DMS53 treated with DMSO at 0.1 percent for 48 hours (cell line): ENCODE data around the gene NTMT2.
"Not testable (repeated sequence)": the region's sequence is repeated elsewhere in the genome, so short reads cannot be mapped to it uniquely, and the experiment has no call there.

Source experiments
- DNase-seq: peaks from one replicate; lab custom pipeline; 2025; ENCODE audit not compliant: unreplicated experiment; lab: John Stamatoyannopoulos, UW

Gene NTMT2

DNA sequence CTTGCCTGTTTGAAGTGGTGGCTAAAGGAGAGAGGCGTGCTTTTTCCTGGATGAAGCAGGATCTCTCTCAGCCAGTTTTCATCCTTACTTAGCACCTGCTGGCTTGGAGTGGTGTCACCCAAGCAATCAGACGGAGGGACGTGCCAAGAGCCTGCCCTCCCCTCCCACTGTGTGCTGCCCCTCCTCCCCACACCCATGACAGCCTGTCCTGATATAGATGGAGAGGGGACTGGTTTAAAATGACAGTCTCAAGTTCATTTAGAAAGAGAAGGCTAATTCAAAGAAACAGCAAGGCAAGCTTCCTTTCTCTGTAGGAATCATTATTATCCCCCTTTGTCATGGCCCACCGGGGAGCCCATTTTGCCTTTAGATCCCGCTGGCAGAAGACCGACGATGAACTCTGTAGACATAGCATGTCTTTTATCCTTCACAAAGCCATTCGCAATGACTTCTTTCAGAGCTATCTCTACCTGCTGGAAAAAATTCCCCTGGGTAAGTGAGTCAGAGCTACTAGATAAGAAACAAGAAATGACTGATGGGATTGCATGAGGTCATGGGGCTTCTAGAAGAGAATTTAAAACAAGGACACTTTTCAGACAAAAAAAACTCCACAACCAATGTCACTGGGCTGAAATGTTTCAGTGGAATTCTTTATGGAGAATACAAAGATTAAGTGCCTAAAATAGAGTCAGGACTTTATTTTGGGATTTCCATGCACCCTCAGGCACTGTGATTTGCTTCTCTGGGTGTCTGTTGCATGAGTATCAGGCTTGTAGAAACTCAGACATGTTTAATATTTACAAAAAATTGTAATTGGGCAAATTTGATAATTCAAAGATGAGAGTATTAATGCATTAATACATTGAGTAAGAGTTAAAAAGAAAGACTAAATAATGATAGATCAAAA lies at the start of gene NTMT2:
NTMT2 (plus strand) TSS at position 190 of the 907 bp plus-strand sequence; CDS start at position 339, 149 bp downstream.
- DNase-seq, result no peak

DNA sequence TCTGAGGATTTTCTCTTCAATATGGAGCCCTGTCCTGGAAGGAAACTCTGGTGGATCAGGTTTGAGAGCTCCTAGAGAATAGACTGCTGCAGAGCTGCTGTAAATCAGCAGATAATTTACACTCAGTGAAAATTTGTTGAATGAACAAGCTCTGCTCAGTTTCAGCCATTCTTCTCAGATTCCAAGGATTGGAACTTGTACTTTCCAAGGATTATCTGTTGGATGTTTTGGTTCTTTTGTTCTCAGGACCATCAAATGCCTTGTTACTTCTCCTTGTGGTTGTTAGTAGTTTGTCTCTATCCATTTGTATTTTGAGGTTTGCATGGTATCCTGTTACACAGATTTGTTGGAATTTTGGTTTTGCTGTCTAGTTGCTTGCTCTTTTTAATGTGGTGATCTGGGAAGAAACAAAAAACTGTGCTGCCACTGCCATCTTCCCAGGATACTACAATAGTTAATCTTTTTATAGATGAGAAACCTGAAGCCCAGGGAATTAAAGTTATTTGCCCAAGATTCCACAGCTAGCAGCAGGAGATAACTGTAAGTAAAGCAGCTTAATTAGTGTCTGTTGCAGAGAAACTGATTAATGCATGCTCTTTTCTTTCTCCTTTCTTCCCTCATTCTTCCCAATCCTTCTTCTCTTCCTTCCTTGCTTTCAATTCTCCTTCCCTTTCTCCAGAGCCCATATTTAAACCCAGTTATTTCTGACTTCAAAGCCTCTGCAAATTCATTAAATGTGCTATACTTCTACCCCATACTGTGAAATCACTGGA lies 49.6 kb upstream of the NTMT2 start:
- no peak for DNase-seq

DNA sequence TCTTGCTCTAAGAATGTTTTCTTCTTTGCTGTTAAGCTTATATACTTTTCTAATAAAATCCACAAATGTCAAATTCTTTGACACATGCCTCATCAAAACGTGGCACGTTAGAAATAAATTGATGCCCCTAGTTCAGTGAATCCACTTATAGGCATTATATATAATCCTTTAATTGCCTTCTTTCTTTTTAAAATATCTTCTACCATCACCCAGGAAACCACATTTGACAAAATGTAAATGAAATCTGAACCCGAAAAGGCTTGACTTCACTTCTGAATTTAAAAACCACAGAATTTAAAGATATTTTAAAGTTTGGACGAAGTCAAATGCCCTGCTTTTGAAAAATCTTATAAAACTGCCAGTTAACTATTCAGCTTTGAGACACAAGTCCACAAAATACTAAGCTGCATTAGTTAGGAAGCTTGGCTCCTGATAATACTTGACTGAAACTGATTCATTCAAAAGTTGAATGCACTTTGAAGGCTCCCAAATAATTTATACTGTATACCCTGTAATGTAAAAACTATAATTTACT lies 48.9 kb upstream of the NTMT2 start:
- no peak for DNase-seq

DNA sequence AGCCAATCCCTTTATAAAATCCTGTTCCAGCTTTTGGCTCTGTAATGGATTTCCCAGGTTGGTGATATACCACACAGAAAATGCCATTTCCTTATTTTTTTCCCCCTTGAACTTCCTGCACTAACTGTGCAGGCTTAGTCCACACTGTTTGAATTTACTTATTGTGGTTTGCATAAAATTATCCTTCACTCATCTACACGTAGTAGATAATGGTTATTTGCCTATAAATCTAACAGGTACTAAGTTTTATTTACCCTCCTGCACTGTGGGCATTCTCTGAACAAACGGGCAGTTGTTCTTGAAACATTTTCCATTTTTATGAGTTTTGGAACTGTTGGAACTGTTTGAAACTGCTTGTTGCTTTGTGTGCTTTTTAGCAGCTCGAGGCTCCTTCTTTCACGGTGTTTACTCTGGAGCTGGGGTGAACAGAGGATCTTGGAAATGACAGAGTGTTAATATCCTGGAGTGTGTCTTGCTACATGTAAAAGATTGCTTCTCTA lies 48.3 kb upstream of the NTMT2 start:
- DNase-seq, result no peak

DNA sequence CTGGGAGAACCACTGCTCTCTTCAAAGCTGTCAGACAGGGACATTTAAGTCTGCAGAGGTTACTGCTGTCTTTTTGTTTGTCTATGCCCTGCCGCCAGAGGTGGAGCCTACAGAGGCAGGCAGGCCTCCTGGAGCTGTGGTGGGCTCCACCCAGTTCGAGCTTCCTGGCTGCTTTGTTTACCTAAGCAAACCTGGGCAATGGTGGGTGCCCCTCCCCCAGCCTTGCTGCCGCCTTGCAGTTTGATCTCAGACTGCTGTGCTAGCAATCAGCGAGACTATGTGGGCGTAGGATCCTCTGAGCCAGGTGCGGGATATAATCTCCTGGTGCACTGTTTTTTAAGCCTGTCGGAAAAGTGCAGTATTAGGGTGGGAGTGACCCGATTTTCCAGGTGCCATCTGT lies 32.6 kb upstream of the NTMT2 start:
- DNase-seq, result not testable (repeated sequence)

DNA sequence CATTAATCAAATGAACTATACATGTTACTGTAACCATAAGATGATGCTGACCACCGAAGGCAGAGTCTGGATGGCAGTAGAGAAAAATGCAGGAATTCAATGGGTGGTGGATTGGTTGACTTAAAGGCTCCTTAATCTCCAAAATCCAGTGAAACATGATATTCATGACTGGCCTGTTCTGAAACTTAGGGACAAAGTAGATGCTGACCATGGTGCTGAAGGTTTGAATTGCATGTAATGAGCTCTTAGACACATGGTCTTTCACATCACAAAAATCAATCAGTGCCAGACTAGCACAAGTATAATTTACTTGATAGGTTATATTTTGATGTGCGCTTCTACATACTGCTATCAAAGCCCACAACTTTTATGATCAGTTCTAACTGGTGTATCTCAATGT lies 30.9 kb upstream of the NTMT2 start:
- no peak for DNase-seq

DNA sequence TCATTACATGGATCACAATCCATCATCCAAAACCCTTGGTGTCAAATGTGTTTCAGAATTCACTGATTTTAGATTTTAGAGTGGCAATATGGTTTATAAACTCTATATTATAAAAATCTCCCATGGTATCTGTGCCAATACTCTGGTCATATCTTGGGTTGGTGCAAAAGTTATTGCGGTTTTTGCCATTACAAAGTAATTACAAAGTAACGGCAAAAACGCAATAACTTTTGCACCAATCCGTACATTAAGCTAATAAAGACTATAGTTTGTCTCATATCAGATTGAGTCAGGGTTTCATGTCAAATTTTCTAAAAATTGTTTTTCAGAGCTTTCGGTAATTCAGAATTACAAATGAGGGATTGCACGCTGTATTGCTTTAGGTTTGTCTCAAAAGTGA lies 23.4 kb upstream of the NTMT2 start:
- no peak for DNase-seq

DNA sequence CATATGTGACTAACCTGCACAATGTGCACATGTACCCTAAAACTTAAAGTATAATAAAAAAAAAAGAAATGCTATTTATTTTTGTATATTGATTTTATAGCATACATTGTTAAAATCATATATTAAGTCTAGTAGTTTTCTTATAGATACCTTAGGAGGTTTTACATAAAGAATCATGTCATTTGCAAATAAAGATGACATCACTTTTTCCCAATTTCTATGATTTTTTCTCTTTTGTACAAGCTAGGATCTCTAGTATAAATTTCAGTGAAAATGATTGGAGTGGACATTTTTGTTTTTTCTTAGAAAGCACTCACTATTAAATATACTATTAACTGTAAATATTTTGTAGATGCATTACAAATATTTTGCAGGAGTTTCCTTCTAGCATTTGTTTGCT lies 20.5 kb upstream of the NTMT2 start:
- no peak for DNase-seq

DNA sequence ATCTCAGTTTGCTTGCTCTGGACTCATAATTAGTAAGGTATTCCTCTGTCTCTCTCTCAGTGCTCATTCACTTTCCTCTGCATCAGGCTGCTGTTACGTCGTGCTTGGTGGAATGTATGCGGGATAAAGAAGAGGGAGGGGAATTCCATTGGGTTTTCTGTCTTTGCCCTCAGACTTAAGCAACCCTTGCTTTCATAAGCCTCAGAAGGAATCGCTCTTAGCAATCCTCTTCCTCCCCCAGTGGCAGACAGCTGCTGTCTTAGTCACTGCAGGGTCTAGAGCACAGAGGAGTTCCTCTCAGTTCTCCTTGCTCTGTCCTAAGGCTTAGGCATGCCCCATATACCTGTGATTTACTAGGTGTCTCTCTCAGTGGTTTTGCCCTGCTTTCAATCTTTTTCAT lies 19.1 kb upstream of the NTMT2 start:
- no peak for DNase-seq

DNA sequence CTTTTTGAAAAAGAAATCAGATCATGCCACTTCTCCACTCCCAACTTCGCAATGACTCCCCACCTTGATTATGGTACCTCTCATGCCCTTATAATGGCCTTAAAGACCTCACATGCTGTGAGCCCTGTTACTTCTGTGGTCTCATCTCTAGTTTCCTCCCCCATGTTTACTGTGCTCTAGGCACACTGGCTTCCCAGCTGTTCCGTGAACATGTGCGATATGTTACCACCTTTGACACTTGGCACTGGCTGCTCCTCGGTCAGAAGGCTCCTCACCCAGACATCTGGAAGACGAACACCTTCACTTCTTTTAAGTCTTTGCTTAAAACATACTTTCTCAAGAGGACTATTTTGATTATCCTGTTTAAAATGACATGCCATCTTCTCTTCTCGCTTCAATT lies 14.3 kb upstream of the NTMT2 start:
- DNase-seq, result no peak

DNA sequence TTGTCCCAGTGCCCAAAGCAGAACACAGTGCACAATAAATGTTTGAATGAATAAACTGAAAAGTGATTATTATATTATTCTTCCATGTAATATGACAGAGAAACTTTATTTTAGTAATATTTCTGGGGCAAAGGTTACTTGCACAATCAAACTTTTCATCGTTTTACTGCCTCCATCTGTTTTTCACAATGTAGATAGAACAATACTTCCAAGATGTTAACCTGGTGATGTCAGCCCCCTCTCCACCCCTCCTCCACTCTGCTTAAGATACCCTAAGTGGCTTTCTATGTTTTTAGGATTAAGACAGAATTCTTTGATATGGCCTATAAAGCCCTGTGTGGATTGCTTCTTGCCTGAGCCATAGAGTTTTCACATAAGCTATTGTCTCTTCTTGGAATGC lies 13.8 kb upstream of the NTMT2 start:
- DNase-seq, result no peak

DNA sequence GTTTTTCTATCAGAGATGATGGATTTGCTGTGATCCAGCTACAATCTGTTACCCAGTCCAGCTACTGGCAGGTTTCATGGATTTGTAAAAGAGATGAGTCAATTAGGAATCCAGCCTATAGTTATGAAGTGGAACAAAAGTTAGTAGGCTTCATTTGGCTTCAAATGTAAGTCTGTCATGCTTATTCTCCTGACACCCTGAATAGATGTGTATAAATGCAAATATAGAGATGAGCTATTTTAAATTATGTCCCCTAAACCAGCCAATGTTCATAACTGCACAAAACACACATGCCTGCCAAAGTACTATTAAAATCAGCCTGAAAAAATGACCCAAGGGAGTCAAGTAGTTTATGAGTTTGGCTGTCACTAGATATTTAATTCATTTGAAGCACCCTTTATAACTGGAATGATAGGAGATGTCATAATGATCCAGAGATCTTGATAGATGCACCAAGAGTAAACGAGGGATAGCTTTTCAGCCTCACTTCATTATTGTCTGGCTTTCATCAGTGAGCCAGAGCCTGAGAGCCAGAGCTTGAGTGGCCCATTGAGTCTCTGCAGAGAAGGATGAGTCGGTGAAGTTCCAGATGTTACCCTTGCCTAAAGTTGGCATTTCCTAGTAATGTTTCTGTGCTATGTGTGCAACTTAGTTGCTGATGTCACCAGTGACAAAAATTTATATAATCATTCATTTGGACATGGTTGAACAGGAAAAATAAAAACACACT lies 11.8 kb upstream of the NTMT2 start:
- no peak for DNase-seq

DNA sequence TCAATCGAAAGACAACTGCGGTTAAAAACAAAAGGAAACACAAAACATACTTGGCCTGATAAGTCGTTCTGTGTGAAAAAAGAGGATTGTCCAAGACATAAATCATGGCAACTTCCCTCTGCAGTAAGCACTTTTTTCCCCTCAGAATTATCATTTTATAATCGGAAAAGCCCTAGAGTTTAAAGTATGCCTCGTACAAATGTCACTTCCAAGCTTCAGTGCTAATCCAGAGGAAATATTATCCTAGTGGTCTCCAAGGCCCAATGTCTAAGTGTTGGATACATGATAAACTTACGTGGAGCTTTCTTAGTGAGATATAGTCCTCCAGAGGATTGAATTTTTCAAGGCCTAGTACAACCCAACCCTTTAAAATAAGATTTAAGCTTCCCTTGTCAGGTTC lies 11.2 kb upstream of the NTMT2 start:
- DNase-seq, result no peak

DNA sequence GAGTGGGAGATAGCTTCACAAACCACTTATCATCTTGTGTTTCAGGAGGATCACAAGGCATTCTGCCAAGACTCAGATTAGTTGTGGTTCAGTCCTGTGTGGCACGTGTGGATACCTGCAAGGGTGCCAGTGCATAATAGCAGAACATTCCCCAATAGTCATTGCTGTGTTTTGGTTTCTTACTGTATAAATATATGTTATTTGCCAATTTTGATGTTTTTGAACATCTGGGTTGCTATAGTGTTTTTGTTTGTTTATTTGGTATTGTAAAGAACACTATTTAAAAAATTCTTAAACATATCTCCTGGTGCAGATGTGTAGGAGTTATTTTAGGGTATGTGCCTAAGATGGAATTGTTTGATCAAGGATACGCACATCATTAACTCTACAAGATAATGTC lies 5.4 kb upstream of the NTMT2 start:
- no peak for DNase-seq

DNA sequence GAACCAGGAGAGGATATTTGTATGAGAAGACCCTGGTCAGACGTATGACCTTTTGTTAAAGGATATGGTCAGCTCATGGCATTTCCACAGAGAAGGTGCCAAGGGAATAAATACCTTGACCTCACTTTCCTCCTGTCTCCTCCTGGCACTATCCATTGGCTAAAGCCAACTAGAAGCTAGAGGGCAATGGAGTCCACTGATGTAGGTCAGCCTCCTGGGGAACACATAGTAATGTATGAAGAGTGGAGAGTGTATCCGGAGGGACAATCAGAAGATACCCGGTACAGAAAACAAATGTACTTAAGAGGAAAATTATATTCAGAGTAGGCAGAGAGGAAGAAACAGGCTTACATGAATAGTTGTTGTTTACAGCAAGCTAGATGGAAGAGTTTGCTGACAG lies 698 bp upstream of the NTMT2 start:
- DNase-seq, result no peak

DNA sequence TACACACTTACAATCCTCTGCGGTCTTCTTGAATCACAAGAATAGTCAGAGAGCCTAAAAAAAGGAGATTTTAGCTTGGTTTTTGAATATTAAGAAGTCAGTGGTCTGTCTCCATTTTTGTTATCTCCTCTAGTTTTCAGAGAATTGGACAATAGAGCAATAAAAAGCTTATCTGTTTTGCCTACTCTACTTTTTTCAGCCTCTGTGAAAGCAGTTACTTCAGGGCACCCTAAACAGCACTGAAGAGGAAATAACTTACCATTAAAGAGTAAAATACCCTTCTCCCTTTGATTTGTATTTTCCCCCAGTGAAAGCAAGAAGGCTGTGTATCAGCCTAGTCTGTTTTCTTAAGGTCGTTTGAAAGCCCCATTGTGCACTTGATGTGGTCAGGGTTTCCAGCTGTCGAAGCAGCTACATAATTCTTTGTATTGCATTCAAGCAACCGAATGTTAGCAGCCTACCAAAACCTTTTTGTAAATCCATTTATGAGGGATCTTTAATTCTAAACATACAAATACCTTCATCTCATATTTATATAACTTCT lies 1.0 kb downstream of the NTMT2 start:
- DNase-seq, result no peak

DNA sequence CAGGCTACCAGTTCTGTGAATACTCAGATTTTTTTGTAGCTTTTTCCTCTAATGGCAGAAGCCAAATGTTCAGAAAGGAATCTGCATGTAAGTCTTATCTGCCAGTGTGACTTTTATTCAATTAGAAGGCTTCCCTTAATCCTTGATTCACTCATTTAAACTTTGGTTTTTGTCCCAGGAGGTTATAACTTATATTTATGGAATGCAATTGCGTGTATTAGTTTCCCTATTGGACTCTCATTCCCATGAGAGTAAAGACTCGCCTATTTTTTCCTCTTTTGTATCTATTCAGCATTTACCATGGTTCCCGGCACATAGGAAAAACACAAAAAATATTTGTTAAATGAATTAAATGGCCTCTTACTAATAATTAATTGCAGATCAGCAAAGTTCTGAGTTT lies 3.5 kb downstream of the NTMT2 start:
- no peak for DNase-seq

DNA sequence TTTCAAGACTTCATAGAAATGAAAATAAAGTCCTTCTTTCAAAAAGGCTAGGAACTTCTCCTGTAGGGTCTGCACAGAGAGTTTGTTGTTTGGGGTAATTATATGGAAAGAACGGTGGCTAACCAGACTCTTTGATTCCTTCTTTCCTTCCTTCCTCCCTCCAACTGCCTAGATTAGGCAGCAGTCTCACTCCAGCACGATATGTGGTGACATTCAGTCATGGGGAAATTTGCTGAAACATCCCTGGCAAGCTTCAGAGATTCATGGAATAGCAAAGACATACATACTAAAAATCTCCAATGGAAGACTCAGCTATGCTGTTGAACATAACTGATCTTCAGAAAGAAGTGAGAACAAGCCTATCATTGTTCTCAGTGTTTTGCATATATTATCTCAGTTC lies 4.3 kb downstream of the NTMT2 start:
- no peak for DNase-seq

DNA sequence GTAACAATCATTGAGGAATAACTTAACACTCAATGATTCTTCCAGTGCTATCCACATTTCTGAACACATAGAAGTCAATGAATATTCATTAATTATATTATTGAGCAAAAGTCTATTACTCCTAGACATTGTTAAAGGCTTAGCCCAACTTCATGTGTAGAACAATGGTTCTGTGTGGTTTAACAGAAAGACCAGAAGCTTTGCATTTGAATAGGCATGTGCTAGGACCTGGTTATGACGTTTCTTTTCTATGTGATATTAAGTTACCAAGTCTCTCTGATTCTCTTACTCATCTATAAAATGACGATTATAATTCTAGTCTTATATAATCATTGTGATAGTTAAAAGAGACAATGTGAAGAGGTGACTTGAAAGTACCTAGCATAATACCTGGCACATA lies 5.2 kb downstream of the NTMT2 start:
- no peak for DNase-seq

DNA sequence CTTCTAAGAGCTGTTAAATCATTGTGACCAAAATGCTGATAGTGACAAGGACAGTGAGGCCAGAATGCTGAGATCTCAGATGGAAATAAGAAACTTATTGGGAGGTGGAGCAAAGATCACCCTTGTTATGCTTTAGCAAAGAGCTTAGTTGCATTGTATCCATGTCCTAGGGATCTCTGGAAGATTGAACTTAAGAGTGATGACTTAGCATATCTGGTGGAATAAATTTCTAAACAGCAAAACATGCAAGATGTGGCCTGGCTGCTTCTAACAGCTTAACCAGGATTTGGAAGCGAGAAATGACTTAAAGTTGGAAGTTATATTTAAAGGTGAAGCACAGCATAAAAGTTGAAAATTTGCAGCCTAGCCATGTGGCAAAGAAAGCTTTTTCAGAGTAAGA lies 7.7 kb downstream of the NTMT2 start:
- no peak for DNase-seq

DNA sequence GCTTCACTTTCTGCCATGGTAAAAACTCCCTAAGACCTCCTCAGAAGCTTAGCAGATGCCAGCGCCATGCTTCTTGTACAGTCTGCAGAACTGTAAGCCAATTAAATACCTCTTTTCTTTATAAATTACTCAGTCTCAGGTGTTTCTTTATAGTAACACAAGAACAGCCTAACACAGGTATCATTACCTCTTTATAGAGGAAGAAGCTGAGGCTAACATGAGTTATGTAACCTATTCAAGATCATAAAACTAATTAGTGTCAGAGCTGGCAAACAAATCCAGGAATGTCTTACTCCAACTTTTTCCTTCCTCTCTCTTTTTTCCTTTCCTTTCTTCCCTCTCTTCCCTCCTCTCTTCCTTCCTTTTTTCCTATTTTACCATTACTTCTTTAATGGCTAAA lies 9.3 kb downstream of the NTMT2 start:
- no peak for DNase-seq
